Tibial nerve (tissue), 4 donors: Measurements from ENCODE around the gene ARFGAP2. TPM values are rescaled to one million over a fixed set of nuclear protein-coding genes. Genes with fewer than 3 reads are reported as not detected.

Source experiments
- DNase-seq, 2 donors: peaks; one replicate each; pipeline ENCODE4 v3.0.0-alpha.2; 2019; ENCODE audit warnings: low spot score in 2 of 2
- H3K27ac ChIP-seq, 4 donors: fragments of 200-600 bp; sonication (generic) in 3 of 4; one replicate each; pipeline ENCODE4 v1.5.1; 2017 to 2019; ENCODE audit warnings: mild to moderate bottlenecking in 1 of 4
- H3K27me3 ChIP-seq, 2 donors: fragments of 200-600 bp; sonication (generic) in 1 of 2; one replicate each; pipeline versions ENCODE4 v1.5.1 to v1.6.0; 2017 to 2019
- H3K36me3 ChIP-seq, 3 donors: fragments of 200-600 bp; sonication (generic); one replicate each; pipeline ENCODE4 v1.5.1; 2018 to 2019
- H3K4me1 ChIP-seq, 4 donors: fragments of 200-600 bp; sonication (generic) in 3 of 4; one replicate each; pipeline ENCODE4 v1.5.1; 2017 to 2019
- H3K4me3 ChIP-seq, 4 donors: fragments of 200-600 bp; sonication (generic) in 3 of 4; one replicate each; pipeline ENCODE4 v1.5.1; 2017 to 2019; ENCODE audit warnings: mild to moderate bottlenecking in 1 of 4, moderate library complexity in 1 of 4
- H3K9me3 ChIP-seq, 4 donors: fragments of 200-600 bp; sonication (generic) in 3 of 4; one replicate each; pipeline ENCODE4 v1.5.1; 2017 to 2019
- EP300 ChIP-seq, 2 donors: sonication (generic); formaldehyde crosslinking; IDR thresholded peaks; one replicate each; pipeline ENCODE4 v1.6.1; 2017; ENCODE audit warnings: antibody characterized with exemption in 2 of 2, mild to moderate bottlenecking in 1 of 2
- POLR2A ChIP-seq, 2 donors: fragments of 450-650 bp; IDR thresholded peaks; one replicate each; pipeline ENCODE4 v1.6.1; 2017; ENCODE audit warnings: antibody characterized with exemption in 2 of 2, mild to moderate bottlenecking in 2 of 2, moderate library complexity in 2 of 2
- WGBS, 2 donors: methylation state at CpG; one replicate each; pipeline ENCODE4 v1.1.5; 2018; 5-methylcytosine and 5-hydroxymethylcytosine counted together
- total RNA-seq, 4 donors: library from RNA; depleted of rRNA; stranded (reverse); fragments of >200 nt; gene quantifications; one replicate each; pipeline ENCODE4 v1.1.0, GENCODE V29; 2016
- TF ChIP-seq, protein P1 (sequence below), 5 experiments: fragments of 200-600 bp in 3 of 5; fragments of 450-650 bp in 2 of 5; sonication (generic) in 3 of 5; IDR thresholded peaks; one replicate each; pipeline ENCODE4 v1.5.1; 2016 to 2019; ENCODE audit warnings: antibody characterized with exemption in 5 of 5, mild to moderate bottlenecking in 3 of 5, moderate library complexity in 2 of 5

ARFGAP2 gene
- total RNA-seq, 4 donors from 2014 or later: 164 to 209 (median 176) TPM

DNA sequence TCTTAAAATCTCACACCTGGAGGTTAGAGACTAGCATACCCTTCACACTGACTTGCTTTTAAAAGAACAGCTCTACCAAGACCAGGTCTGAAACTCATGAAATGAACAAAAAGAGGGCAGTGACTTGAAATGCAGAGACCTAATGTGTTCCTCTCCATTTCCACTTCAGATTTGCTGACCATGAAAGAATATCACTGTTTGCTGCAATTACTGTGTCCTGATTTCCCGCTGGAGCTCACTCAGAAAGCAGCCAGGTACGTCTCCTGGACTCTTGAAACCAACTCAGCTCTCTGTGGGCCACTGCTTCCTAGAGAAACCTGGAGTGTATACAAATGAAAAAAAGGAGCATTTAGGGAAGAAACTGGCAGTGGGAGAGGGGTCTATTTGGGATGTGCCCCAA, 39.2 kb downstream of the ARFGAP2 start:
- Histone ChIP-seq H3K4me3 (no peak overlapping the region), H3K27me3 (no peaks in the 10 kb centered on the region), H3K9me3 (no peaks in the 10 kb centered on the region), H3K27ac (peak overlapping the region in 1 of 4 donors; percentile 32), H3K4me1 (peaks cover 0 to 26% (median 0%) of the 10 kb centered on the region in 4 donors), H3K36me3 (peaks cover 0 to 23% (median 0%) of the 10 kb centered on the region in 3 donors)
- TF ChIP-seq POLR2A (IDR thresholded peaks at IDR 0.05) (no peak), EP300 (IDR thresholded peaks at IDR 0.05) (no peak)
- TF ChIP-seq, protein P1, sequence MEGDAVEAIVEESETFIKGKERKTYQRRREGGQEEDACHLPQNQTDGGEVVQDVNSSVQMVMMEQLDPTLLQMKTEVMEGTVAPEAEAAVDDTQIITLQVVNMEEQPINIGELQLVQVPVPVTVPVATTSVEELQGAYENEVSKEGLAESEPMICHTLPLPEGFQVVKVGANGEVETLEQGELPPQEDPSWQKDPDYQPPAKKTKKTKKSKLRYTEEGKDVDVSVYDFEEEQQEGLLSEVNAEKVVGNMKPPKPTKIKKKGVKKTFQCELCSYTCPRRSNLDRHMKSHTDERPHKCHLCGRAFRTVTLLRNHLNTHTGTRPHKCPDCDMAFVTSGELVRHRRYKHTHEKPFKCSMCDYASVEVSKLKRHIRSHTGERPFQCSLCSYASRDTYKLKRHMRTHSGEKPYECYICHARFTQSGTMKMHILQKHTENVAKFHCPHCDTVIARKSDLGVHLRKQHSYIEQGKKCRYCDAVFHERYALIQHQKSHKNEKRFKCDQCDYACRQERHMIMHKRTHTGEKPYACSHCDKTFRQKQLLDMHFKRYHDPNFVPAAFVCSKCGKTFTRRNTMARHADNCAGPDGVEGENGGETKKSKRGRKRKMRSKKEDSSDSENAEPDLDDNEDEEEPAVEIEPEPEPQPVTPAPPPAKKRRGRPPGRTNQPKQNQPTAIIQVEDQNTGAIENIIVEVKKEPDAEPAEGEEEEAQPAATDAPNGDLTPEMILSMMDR (IDR thresholded peaks at IDR 0.05): no peak
- 89 to 95% methylated on average over 2 of the region's 2 CpGs for WGBS, 2 donors
- no peak for DNase-seq

DNA sequence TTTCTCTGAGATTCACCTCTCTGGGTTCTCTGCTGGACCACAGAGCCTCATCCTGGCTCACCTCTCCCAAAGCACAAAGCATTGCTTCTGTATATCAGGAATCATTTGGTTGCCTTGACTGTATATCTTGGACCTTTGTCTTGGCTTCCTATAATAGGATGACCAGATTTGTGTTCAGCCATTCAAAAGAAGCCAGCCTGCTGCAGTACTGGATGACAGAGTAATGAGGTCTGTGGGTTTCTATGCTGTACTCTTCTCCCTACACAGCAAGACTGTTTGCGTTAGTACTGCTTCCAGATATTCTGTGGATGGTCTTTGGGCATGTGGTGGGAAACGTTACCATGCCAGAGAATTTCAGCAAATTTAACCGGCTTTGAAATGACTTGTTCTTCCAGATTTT, 39.8 kb downstream of the ARFGAP2 start:
- Histone ChIP-seq H3K27me3 (no peaks in the 10 kb centered on the region), H3K4me1 (peaks cover 0 to 26% (median 0%) of the 10 kb centered on the region in 4 donors), H3K36me3 (peaks cover 0 to 23% (median 0%) of the 10 kb centered on the region in 3 donors), H3K9me3 (no peaks in the 10 kb centered on the region), H3K4me3 (no peak overlapping the region), H3K27ac (peak overlapping the region in 2 of 4 donors; percentile 66 to 78)
- 86 to 90% methylated on average over 3 of the region's 3 CpGs for WGBS, 2 donors
- TF ChIP-seq, protein P1 (IDR thresholded peaks at IDR 0.05): no peak
- no peak for TF ChIP-seq EP300 (IDR thresholded peaks at IDR 0.05)
- no peak for TF ChIP-seq POLR2A (IDR thresholded peaks at IDR 0.05)
- DNase-seq: no peak

DNA sequence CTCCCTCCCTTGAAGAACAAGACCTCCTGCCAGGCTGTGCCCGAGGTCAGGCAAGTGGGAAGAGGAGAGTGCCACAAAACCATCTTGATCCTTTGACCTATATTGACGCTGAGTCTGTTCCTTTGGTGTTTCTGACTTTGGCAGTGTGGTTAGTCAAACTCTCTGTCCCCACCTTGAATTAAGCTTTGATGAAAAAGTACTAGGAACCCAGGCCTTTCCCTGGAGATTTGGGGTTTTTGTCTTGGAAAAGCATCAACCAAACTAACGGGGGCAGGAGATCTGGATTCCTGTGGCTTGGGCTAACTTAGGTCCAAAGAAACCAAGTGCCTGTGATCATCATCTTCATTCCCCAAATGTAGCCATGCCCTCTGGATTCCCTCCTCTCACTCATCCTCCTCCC, 40.4 kb downstream of the ARFGAP2 start:
- H3K4me1 ChIP-seq: peaks cover 0 to 26% (median 0%) of the 10 kb centered on the region in 4 donors
- H3K27me3 ChIP-seq: no peaks in the 10 kb centered on the region
- 47 to 49% methylated on average over 3 of the region's 3 CpGs for WGBS, 2 donors
- H3K27ac ChIP-seq: peak overlapping the region in 2 of 4 donors; percentile 66 to 78
- TF ChIP-seq POLR2A (IDR thresholded peaks at IDR 0.05) (no peak), EP300 (IDR thresholded peaks at IDR 0.05) (peak in 1 of 2 donors; percentile 53)
- TF ChIP-seq, protein P1 (IDR thresholded peaks at IDR 0.05): no peak
- H3K36me3 ChIP-seq: peaks cover 0 to 23% (median 0%) of the 10 kb centered on the region in 3 donors
- no peaks in the 10 kb centered on the region for H3K9me3 ChIP-seq
- DNase-seq: peak in 1 of 2 donors; percentile 49
- H3K4me3 ChIP-seq: no peak overlapping the region

DNA sequence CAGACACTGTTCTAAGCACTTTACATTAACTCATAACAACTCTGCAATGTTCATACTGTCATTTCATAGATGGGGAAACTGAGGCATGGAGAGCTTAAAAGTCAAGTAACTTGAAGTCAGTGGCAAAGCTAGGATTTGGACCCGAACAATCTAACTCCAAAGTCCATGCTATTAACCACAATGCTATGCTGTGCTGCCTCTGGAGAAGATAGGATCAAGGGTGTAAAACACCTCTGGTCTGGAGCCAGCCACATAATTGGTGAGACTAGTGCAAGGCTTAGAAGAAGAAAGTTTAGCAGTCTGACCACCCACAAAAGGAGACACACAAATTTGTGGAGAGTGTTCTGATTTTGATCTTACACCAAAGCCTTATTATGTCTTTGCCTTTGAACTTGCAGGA, 43.7 kb downstream of the ARFGAP2 start:
- no peak for DNase-seq
- Histone ChIP-seq H3K27ac (no peak overlapping the region), H3K4me3 (no peak overlapping the region), H3K27me3 (no peaks in the 10 kb centered on the region), H3K4me1 (peaks cover 0 to 37% (median 0%) of the 10 kb centered on the region in 4 donors), H3K36me3 (peaks cover 0 to 13% (median 0%) of the 10 kb centered on the region in 3 donors), H3K9me3 (no peaks in the 10 kb centered on the region)
- TF ChIP-seq POLR2A (IDR thresholded peaks at IDR 0.05) (no peak), EP300 (IDR thresholded peaks at IDR 0.05) (no peak)
- TF ChIP-seq, protein P1 (IDR thresholded peaks at IDR 0.05): no peak
- WGBS, 2 donors: 83 to 85% methylated on average over 1 of the region's 1 CpG

DNA sequence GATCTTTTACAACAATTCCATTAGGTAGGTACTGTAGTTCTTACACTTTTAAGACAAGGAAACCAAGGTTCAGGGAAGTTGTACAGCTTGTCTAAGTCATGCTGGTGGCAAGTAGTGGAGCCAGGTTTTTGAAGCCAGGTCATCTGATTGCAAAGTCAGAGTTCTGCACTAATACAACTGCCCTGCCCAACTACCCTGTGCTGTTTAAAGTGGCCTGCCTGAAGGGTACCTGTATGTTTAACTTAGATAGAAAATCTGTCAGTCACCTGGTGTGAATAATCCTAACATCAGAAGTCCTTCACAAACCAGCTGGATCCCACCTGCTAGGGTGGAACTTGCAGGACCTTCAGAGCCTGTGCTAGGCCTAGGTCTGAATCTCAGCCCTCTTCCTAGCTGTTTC, 44.2 kb downstream of the ARFGAP2 start:
- H3K27me3 ChIP-seq: no peaks in the 10 kb centered on the region
- H3K27ac ChIP-seq: no peak overlapping the region
- DNase-seq: no peak
- peaks cover 0 to 34% (median 0%) of the 10 kb centered on the region in 4 donors for H3K4me1 ChIP-seq
- TF ChIP-seq, protein P1 (IDR thresholded peaks at IDR 0.05): no peak
- TF ChIP-seq EP300 (IDR thresholded peaks at IDR 0.05) (no peak), POLR2A (IDR thresholded peaks at IDR 0.05) (no peak)
- no peak overlapping the region for H3K4me3 ChIP-seq
- peaks cover 0 to 8% (median 0%) of the 10 kb centered on the region in 3 donors for H3K36me3 ChIP-seq
- H3K9me3 ChIP-seq: no peaks in the 10 kb centered on the region
